Right ventricle myocardium inferior (tissue), 1 donor: ENCODE data around the gene FRY. TPM values are rescaled to one million over a fixed set of nuclear protein-coding genes. Genes with fewer than 3 reads are reported as not detected.

ENCODE experiments used
- ATAC-seq: fragments of 200-7000 bp; cut with Tn5 transposase; one replicate; pipeline ENCODE4 v1.9.1; 2020; ENCODE audit warnings: mild to moderate bottlenecking, moderate library complexity
- DNase-seq: peaks from one replicate; pipeline ENCODE4 v3.0.0; 2021; ENCODE audit errors: missing footprints
- intact Hi-C: fragments of 100-400 bp; cut with DNase I; formaldehyde crosslinking; loops from one replicate; pipeline ENCODE4 v1.11.0; 2022
- total RNA-seq: library from RNA; stranded (reverse); fragmentation: NEBNext Ultra II Directional; extraction: Animal tissue kit (Norgen Biotek cat#: 25700); gene quantifications from one replicate; pipeline ENCODE4 v1.2.1, GENCODE V29; 2021
- donor health status: DM: no; HTN: yes; CAD: no; lungs with severe emphysema.

Gene FRY
- total RNA-seq, 1 donor from 2014 or later, result 146 TPM

GRCh38 chr13:32011971-32012370 lies 19.6 kb upstream of the FRY start:
- intact Hi-C loops, result no loop called here
- ATAC-seq (no peak), DNase-seq (no peak)

- ATAC-seq (no peak), DNase-seq (no peak)
- intact Hi-C loops, result no loop called here
These were observed 18.4 kb upstream of the FRY start for GRCh38 chr13:32013181-32013580.

GRCh38 chr13:32016119-32016518 lies 15.5 kb upstream of the FRY start:
- no peak for ATAC-seq
- intact Hi-C loops, result loop anchor here (5.0 kb wide), 1 partner anchor 296 kb away; no protein-coding TSS in a partner anchor

GRCh38 chr13:32016631-32017030 lies 14.9 kb upstream of the FRY start:
- intact Hi-C loops, result loop anchor here (5.0 kb wide), 1 partner anchor 296 kb away; no protein-coding TSS in a partner anchor
- DNase-seq, result no peak
- ATAC-seq, result no peak

More at GRCh38 chr13:32016119-32016518, 15.5 kb upstream of the FRY start:
- DNase-seq, result no peak

- intact Hi-C loops, result loop anchor here (5.0 kb wide), 1 partner anchor 295 kb away; no protein-coding TSS in a partner anchor
- ATAC-seq (no peak), DNase-seq (no peak)
These were observed 14.1 kb upstream of the FRY start for GRCh38 chr13:32017474-32017873.

GRCh38 chr13:32019612-32020233 lies 11.9 kb upstream of the FRY start:
- ATAC-seq (peak; percentile 40), DNase-seq (no peak)
- intact Hi-C loops, result loop anchor here (5.0 kb wide), 1 partner anchor 293 kb away; no protein-coding TSS in a partner anchor

- DNase-seq (no peak), ATAC-seq (peak; percentile 56)
- intact Hi-C loops, result no loop called here
These were observed 9.8 kb upstream of the FRY start for GRCh38 chr13:32021785-32022184.

- DNase-seq (no peak), ATAC-seq (peak; percentile 84)
- intact Hi-C loops, result no loop called here
These were observed 9.3 kb upstream of the FRY start for GRCh38 chr13:32022311-32022710.

GRCh38 chr13:32023096-32023495 lies 8.5 kb upstream of the FRY start:
- intact Hi-C loops, result no loop called here
- ATAC-seq (no peak), DNase-seq (no peak)

GRCh38 chr13:32023698-32024097 lies 7.9 kb upstream of the FRY start:
- intact Hi-C loops, result no loop called here
- DNase-seq (no peak), ATAC-seq (no peak)

GRCh38 chr13:32024750-32025149 lies 6.8 kb upstream of the FRY start:
- intact Hi-C loops, result no loop called here
- DNase-seq (no peak), ATAC-seq (no peak)

- no peak for DNase-seq
- intact Hi-C loops, result no loop called here
- ATAC-seq, result no peak
These were observed 5.8 kb upstream of the FRY start for GRCh38 chr13:32025730-32026129.

GRCh38 chr13:32026623-32027022 lies 5.0 kb upstream of the FRY start:
- intact Hi-C loops, result no loop called here
- no peak for ATAC-seq
- DNase-seq, result no peak

GRCh38 chr13:32028711-32029110 lies 2.9 kb upstream of the FRY start:
- intact Hi-C loops, result no loop called here
- ATAC-seq, result no peak
- DNase-seq, result no peak

- DNase-seq, result no peak
- no peak for ATAC-seq
- intact Hi-C loops, result no loop called here
These were observed 1.9 kb upstream of the FRY start for GRCh38 chr13:32029684-32030083.

GRCh38 chr13:32031815-32032370 lies 319 bp downstream of the FRY start:
- DNase-seq (no peak), ATAC-seq (no peak)
- intact Hi-C loops, result no loop called here

- no peak for ATAC-seq
- no peak for DNase-seq
- intact Hi-C loops, result no loop called here
These were observed 1.2 kb downstream of the FRY start for GRCh38 chr13:32032759-32033158.

- DNase-seq, result no peak
- intact Hi-C loops, result no loop called here
- ATAC-seq, result no peak
These were observed 2.2 kb downstream of the FRY start for GRCh38 chr13:32033744-32034143.

- no peak for ATAC-seq
These were observed 4.1 kb downstream of the FRY start for GRCh38 chr13:32035716-32036115.

GRCh38 chr13:32036126-32036695 lies 4.6 kb downstream of the FRY start:
- DNase-seq, result no peak
- intact Hi-C loops, result no loop called here
- ATAC-seq, result peak; percentile 45

More at GRCh38 chr13:32035716-32036115, 4.1 kb downstream of the FRY start:
- DNase-seq, result no peak
- intact Hi-C loops, result no loop called here
